Activated T-helper 2 cell treated with anti-CD3 and anti-CD28 coated beads, Interferon-gamma antibody, Interleukin-2, Interleukin-4, amounts not matched to agents 10 μg/mL and 5 μg/mL and 100 μg/mL, durations not matched to agents 14 hours and 24 hours and 36 hours (primary cell): ENCODE results near the gene CFHR5. TPM values are rescaled to one million over a fixed set of nuclear protein-coding genes. Genes with fewer than 3 reads are reported as not detected.
"Not testable (repeated sequence)": the region's sequence is repeated elsewhere in the genome, so short reads cannot be mapped to it uniquely, and the experiment has no call there.

ENCODE experiments used
- DNase-seq: peaks from one replicate; pipeline ENCODE4 v3.0.0; 2021; ENCODE audit warnings: low spot score
- H3K27ac Mint-ChIP-seq: one replicate; pipeline ENCODE4 v1.8.0; 2021; ENCODE audit warnings: mixed read lengths
- H3K27me3 Mint-ChIP-seq: one replicate; pipeline ENCODE4 v1.8.0; 2021; ENCODE audit warnings: low read depth, mixed read lengths
- H3K36me3 Mint-ChIP-seq: one replicate; pipeline ENCODE4 v1.8.0; 2021; ENCODE audit warnings: low read depth, mixed read lengths
- H3K4me1 Mint-ChIP-seq: one replicate; pipeline ENCODE4 v1.8.0; 2021; ENCODE audit warnings: low read depth, mixed read lengths
- H3K4me3 Mint-ChIP-seq: one replicate; pipeline ENCODE4 v1.8.0; 2021; ENCODE audit warnings: low read depth, mild to moderate bottlenecking, moderate library complexity, mixed read lengths
- H3K9me3 Mint-ChIP-seq: one replicate; pipeline ENCODE4 v1.8.0; 2021; ENCODE audit warnings: mixed read lengths
- intact Hi-C: fragments of 100-400 bp; cut with micrococcal nuclease; formaldehyde crosslinking; loops from one replicate; pipeline ENCODE4 v1.15.1; 2023
- total RNA-seq: library from RNA; stranded (reverse); gene quantifications from 2 replicates; pipeline ENCODE4 v1.2.3, GENCODE V29; 2022

The CFHR5 gene
- total RNA-seq, 1 donor from 2014 or later: not detected

- not testable (repeated sequence) for H3K27ac Mint-ChIP-seq
Measured at GRCh38 chr1:196991919-196992651, 14.7 kb downstream of the CFHR5 start.

GRCh38 chr1:196993916-196994315, 16.6 kb downstream of the CFHR5 start:
- Mint-ChIP-seq H3K36me3 (no peaks in the 10 kb centered on the region), H3K9me3 (no peaks in the 10 kb centered on the region), H3K27ac (no peak overlapping the region), H3K4me3 (no peak overlapping the region), H3K4me1 (no peaks in the 10 kb centered on the region), H3K27me3 (no peaks in the 10 kb centered on the region)
- no peak for DNase-seq
- intact Hi-C loops: no loop called here

More at GRCh38 chr1:196991919-196992651, 14.7 kb downstream of the CFHR5 start:
- H3K36me3 Mint-ChIP-seq, intact Hi-C loops, H3K4me1 Mint-ChIP-seq, H3K4me3 Mint-ChIP-seq, H3K9me3 Mint-ChIP-seq, H3K27me3 Mint-ChIP-seq, DNase-seq: not testable (repeated sequence)

- H3K4me3 Mint-ChIP-seq: no peak overlapping the region
- DNase-seq: no peak
- H3K27ac Mint-ChIP-seq: no peak overlapping the region
- H3K4me1 Mint-ChIP-seq: no peaks in the 10 kb centered on the region
- H3K9me3 Mint-ChIP-seq: no peaks in the 10 kb centered on the region
- intact Hi-C loops: no loop called here
- no peaks in the 10 kb centered on the region for H3K27me3 Mint-ChIP-seq
- H3K36me3 Mint-ChIP-seq: no peaks in the 10 kb centered on the region
Measured at GRCh38 chr1:196997423-196997822, 20.1 kb downstream of the CFHR5 start.

- no peaks in the 10 kb centered on the region for H3K9me3 Mint-ChIP-seq
- no peaks in the 10 kb centered on the region for H3K27me3 Mint-ChIP-seq
- DNase-seq: no peak
- no peaks in the 10 kb centered on the region for H3K36me3 Mint-ChIP-seq
- H3K4me1 Mint-ChIP-seq: no peaks in the 10 kb centered on the region
- H3K4me3 Mint-ChIP-seq: no peak overlapping the region
- intact Hi-C loops: no loop called here
- H3K27ac Mint-ChIP-seq: no peak overlapping the region
Measured at GRCh38 chr1:197001828-197002227, 24.5 kb downstream of the CFHR5 start.

GRCh38 chr1:197003132-197003531, 25.8 kb downstream of the CFHR5 start:
- no peak overlapping the region for H3K4me3 Mint-ChIP-seq
- H3K27me3 Mint-ChIP-seq: no peaks in the 10 kb centered on the region
- no peak overlapping the region for H3K27ac Mint-ChIP-seq
- intact Hi-C loops: no loop called here
- DNase-seq: no peak
- H3K9me3 Mint-ChIP-seq: no peaks in the 10 kb centered on the region
- no peaks in the 10 kb centered on the region for H3K4me1 Mint-ChIP-seq
- no peaks in the 10 kb centered on the region for H3K36me3 Mint-ChIP-seq

GRCh38 chr1:197008861-197009260, 31.5 kb downstream of the CFHR5 start:
- no peak for DNase-seq
- intact Hi-C loops: no loop called here
- Mint-ChIP-seq H3K4me3 (no peak overlapping the region), H3K27me3 (no peaks in the 10 kb centered on the region), H3K27ac (no peak overlapping the region), H3K9me3 (peaks cover 7% of the 10 kb centered on the region), H3K36me3 (no peaks in the 10 kb centered on the region), H3K4me1 (no peaks in the 10 kb centered on the region)

GRCh38 chr1:197011614-197012013, 34.3 kb downstream of the CFHR5 start:
- intact Hi-C loops: no loop called here
- no peak for DNase-seq
- H3K36me3 Mint-ChIP-seq: no peaks in the 10 kb centered on the region
- H3K9me3 Mint-ChIP-seq: peaks cover 7% of the 10 kb centered on the region
- no peaks in the 10 kb centered on the region for H3K27me3 Mint-ChIP-seq
- no peak overlapping the region for H3K4me3 Mint-ChIP-seq
- no peaks in the 10 kb centered on the region for H3K4me1 Mint-ChIP-seq
- no peak overlapping the region for H3K27ac Mint-ChIP-seq

GRCh38 chr1:197013234-197013633, 35.9 kb downstream of the CFHR5 start:
- Mint-ChIP-seq H3K4me3 (no peak overlapping the region), H3K27me3 (no peaks in the 10 kb centered on the region), H3K4me1 (no peaks in the 10 kb centered on the region), H3K27ac (no peak overlapping the region), H3K36me3 (no peaks in the 10 kb centered on the region), H3K9me3 (peaks cover 7% of the 10 kb centered on the region)
- no peak for DNase-seq
- intact Hi-C loops: no loop called here

- DNase-seq: no peak
- no peak overlapping the region for H3K4me3 Mint-ChIP-seq
- H3K4me1 Mint-ChIP-seq: no peaks in the 10 kb centered on the region
- intact Hi-C loops: no loop called here
- H3K27ac Mint-ChIP-seq: no peak overlapping the region
- H3K9me3 Mint-ChIP-seq: peaks cover 2% of the 10 kb centered on the region
- H3K27me3 Mint-ChIP-seq: no peaks in the 10 kb centered on the region
- no peaks in the 10 kb centered on the region for H3K36me3 Mint-ChIP-seq
Measured at GRCh38 chr1:197016751-197017150, 39.4 kb downstream of the CFHR5 start.

GRCh38 chr1:197017558-197018146, 40.3 kb downstream of the CFHR5 start:
- Mint-ChIP-seq H3K9me3 (no peaks in the 10 kb centered on the region), H3K4me1 (no peaks in the 10 kb centered on the region), H3K36me3 (no peaks in the 10 kb centered on the region), H3K27ac (no peak overlapping the region), H3K4me3 (no peak overlapping the region), H3K27me3 (no peaks in the 10 kb centered on the region)
- intact Hi-C loops: no loop called here
- DNase-seq: no peak

GRCh38 chr1:197021716-197022115, 44.4 kb downstream of the CFHR5 start:
- Mint-ChIP-seq H3K36me3 (no peaks in the 10 kb centered on the region), H3K27me3 (no peaks in the 10 kb centered on the region), H3K4me1 (no peaks in the 10 kb centered on the region), H3K4me3 (no peak overlapping the region), H3K9me3 (no peaks in the 10 kb centered on the region), H3K27ac (no peak overlapping the region)
- DNase-seq: no peak
- intact Hi-C loops: no loop called here

GRCh38 chr1:197024460-197024859, 47.1 kb downstream of the CFHR5 start:
- no peak for DNase-seq
- no peaks in the 10 kb centered on the region for H3K36me3 Mint-ChIP-seq
- intact Hi-C loops: no loop called here
- no peak overlapping the region for H3K4me3 Mint-ChIP-seq
- no peak overlapping the region for H3K27ac Mint-ChIP-seq
- H3K4me1 Mint-ChIP-seq: no peaks in the 10 kb centered on the region
- H3K9me3 Mint-ChIP-seq: no peaks in the 10 kb centered on the region
- H3K27me3 Mint-ChIP-seq: no peaks in the 10 kb centered on the region

GRCh38 chr1:197027359-197027758, 50.0 kb downstream of the CFHR5 start:
- DNase-seq: no peak
- Mint-ChIP-seq H3K9me3 (no peaks in the 10 kb centered on the region), H3K4me1 (no peaks in the 10 kb centered on the region), H3K4me3 (no peak overlapping the region), H3K27me3 (no peaks in the 10 kb centered on the region), H3K27ac (no peak overlapping the region), H3K36me3 (no peaks in the 10 kb centered on the region)
- intact Hi-C loops: no loop called here
